Right ventricle myocardium inferior (tissue), 1 donor: Measurements from ENCODE around the gene GCN1. TPM values are rescaled to one million over a fixed set of nuclear protein-coding genes. Genes with fewer than 3 reads are reported as not detected.
"Not testable (repeated sequence)": the region's sequence is repeated elsewhere in the genome, so short reads cannot be mapped to it uniquely, and the experiment has no call there.

Source experiments
- ATAC-seq: fragments of 200-7000 bp; cut with Tn5 transposase; one replicate; pipeline ENCODE4 v1.9.1; 2020; ENCODE audit warnings: mild to moderate bottlenecking, moderate library complexity
- DNase-seq: peaks from one replicate; pipeline ENCODE4 v3.0.0; 2021; ENCODE audit errors: missing footprints
- intact Hi-C: fragments of 100-400 bp; cut with DNase I; formaldehyde crosslinking; loops from one replicate; pipeline ENCODE4 v1.11.0; 2022
- long read RNA-seq: library from polyadenylated mRNA; unstranded; transcript quantifications from one replicate; pipeline ENCODE4 v2.0.0, GENCODE V29; 2021
- total RNA-seq: library from RNA; stranded (reverse); fragmentation: NEBNext Ultra II Directional; extraction: Animal tissue kit (Norgen Biotek cat#: 25700); gene quantifications from one replicate; pipeline ENCODE4 v1.2.1, GENCODE V29; 2021
- donor health status: DM: no; HTN: yes; CAD: no; lungs with severe emphysema.

GCN1 gene, protein sequence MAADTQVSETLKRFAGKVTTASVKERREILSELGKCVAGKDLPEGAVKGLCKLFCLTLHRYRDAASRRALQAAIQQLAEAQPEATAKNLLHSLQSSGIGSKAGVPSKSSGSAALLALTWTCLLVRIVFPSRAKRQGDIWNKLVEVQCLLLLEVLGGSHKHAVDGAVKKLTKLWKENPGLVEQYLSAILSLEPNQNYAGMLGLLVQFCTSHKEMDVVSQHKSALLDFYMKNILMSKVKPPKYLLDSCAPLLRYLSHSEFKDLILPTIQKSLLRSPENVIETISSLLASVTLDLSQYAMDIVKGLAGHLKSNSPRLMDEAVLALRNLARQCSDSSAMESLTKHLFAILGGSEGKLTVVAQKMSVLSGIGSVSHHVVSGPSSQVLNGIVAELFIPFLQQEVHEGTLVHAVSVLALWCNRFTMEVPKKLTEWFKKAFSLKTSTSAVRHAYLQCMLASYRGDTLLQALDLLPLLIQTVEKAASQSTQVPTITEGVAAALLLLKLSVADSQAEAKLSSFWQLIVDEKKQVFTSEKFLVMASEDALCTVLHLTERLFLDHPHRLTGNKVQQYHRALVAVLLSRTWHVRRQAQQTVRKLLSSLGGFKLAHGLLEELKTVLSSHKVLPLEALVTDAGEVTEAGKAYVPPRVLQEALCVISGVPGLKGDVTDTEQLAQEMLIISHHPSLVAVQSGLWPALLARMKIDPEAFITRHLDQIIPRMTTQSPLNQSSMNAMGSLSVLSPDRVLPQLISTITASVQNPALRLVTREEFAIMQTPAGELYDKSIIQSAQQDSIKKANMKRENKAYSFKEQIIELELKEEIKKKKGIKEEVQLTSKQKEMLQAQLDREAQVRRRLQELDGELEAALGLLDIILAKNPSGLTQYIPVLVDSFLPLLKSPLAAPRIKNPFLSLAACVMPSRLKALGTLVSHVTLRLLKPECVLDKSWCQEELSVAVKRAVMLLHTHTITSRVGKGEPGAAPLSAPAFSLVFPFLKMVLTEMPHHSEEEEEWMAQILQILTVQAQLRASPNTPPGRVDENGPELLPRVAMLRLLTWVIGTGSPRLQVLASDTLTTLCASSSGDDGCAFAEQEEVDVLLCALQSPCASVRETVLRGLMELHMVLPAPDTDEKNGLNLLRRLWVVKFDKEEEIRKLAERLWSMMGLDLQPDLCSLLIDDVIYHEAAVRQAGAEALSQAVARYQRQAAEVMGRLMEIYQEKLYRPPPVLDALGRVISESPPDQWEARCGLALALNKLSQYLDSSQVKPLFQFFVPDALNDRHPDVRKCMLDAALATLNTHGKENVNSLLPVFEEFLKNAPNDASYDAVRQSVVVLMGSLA (N-terminal part only)
- 35.7 TPM for total RNA-seq
- long read RNA-seq, full-length matches to known transcripts: 1 of 32 reads
- long read RNA-seq, partial matches to known transcripts: 28 of 32 reads
- long read RNA-seq, other reads (novel, unspliced or antisense): 3 of 32 reads

DNA sequence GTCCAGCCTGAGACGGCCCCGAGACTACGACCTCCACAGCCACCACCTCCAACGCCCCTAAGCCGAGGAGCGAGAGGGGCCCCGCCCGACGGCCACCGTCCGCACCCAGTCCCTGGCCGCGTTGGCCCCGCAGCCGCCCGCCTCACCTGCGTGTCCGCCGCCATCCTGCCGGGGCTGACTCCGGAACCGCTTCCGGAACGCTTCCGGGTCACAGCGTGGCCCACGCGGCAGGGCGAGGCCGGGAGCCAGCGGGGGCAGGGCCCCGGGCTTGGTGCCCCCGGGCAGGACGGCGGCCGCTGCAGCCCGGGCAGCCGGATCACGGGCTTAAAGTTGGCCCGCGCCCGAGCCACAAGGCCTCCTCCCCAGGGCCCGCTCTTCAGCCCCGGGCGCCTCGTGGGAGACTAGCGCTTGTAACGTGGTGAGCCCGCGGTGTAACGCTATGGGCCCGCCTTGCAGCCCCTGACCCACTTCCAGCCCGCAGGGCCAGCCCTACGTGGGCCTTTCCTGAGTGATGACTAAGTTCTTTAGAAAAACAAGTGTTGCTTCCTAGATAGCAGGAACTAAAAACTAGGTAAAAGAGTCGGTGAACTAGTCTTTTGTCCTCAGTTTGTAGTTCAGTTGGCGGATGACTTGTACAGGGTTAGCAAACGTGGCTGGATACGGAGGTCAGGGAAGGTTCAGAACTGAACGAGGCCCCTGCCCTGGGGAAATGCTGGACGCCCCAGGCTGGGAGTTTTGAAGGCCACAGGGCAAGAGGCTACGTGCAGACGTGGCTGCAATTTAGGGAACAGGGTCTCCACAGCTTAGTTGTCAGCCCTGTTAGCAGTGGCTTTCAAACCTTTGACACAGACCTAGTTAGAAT, at the start of gene GCN1:
Gene GCN1, minus strand, starts transcription at position 182 of the 862 bp plus-strand sequence. Its CDS starts 18 bp downstream, at position 164.
- intact Hi-C loops: no loop called here
- ATAC-seq (peak; percentile 93), DNase-seq (peak; percentile 89)

DNA sequence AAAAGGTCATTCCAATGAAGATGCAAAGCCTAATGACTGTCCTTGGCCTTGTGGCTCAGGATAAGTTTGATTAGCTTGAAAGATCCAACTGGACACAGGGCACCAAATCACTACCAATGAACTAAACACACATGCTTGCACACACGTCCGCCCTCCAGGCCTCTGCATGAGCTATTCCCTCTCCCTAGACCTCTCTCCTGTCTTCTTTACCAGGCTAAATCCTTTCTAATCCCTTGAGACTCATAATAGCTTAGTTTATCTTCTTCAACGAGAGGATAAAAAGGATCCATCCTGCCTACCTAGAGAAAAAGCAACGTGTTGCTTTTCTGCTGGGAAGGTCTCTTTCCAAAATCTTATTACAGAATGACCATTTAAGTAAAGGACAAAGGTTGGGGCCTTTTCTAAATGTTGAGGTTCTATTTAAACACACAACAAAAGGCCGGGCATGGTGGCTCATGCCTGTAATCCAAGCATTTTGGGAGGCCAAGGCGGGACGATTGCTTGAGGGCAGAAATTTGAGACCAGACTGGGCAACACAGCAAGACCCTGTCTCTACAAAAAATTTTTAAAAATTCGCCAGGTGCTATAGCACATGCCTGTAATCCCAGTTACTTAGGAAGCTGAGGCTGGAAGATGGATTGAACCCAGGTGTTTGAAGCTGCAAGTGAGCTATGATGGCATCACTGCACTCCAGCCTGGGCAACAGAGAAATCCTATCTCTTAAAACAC, 48.6 kb upstream of the GCN1 start:
- DNase-seq (no peak), ATAC-seq (no peak)
- intact Hi-C loops: no loop called here

DNA sequence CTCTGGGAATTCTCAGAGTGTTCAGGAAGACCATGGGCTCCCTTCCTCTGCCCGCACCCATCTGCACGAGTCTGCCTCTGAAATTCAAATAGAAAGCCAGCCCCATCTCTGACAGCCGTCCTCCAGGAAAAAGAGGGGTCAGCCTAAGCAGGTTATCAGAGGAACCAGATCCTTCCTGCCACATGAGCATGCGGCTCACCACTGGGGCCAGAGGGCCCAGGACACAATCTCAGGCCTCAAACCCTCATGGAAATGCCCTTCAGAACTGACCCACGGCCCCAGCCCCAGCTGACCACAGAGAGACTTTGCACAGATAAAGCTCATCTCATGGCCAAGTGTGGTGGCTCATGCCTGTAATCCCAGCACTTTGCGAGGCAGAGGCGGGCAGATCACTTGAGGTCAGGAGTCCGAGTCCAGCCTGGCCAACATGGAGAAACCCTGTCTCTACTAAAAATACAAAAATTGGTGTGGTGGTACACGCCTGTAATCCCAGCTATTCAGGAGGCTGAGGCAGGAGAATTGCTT, 47.8 kb upstream of the GCN1 start:
- intact Hi-C loops: no loop called here
- DNase-seq (no peak), ATAC-seq (peak; percentile 24)

DNA sequence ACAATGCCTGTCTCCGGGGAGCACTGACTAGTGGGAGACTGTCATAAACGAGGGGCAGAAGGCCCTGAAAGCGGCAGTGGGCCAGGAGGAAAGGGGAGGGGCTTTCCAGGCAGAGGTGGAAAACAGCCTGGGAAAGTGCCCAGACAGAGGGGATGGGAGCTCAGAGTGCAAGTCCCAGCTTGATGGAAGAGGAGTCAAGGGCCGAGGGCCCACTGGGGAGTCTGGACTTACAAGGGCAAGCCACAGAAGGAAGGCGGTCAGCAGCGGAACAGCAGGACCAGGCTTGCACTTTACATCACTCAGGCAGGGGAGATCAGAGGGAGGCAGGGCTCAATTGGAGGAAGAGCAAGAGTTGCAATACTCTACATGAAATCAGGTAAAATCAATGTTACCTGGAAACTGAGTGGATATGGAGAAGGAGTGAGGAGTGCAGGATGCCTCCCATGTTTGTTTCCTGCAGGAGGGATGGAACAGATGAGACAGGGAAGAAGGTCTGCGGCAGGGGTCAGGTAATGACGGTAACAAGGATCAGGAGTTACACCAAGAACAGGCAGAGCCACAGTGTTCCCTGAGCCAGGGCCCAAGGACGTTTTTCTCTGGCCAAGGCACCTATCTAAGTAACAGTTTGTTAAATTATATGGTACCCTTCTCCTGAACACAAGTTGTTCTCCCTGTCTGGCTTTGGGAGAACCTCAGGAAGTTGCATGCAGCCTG, 47.2 kb upstream of the GCN1 start:
- peak; percentile 65 for DNase-seq
- intact Hi-C loops: no loop called here
- no peak for ATAC-seq

DNA sequence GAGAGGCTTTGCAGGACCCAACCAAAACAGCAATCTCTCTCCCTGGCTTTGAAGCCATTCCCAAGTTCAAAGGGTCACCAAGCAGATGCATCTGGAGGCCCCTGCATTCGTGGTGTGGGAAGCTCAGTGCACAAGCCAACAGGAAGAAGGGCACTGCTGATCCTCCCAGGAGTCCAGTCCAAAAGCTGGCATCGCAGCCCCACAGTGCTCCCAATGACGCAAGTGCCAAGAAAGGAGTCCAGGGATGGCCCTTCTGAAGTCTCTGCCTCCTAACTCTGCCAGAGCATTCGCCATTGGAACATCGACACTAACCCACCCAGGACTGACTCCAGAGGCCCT, 45.9 kb upstream of the GCN1 start:
- no peak for ATAC-seq
- intact Hi-C loops: no loop called here
- peak; percentile 67 for DNase-seq

DNA sequence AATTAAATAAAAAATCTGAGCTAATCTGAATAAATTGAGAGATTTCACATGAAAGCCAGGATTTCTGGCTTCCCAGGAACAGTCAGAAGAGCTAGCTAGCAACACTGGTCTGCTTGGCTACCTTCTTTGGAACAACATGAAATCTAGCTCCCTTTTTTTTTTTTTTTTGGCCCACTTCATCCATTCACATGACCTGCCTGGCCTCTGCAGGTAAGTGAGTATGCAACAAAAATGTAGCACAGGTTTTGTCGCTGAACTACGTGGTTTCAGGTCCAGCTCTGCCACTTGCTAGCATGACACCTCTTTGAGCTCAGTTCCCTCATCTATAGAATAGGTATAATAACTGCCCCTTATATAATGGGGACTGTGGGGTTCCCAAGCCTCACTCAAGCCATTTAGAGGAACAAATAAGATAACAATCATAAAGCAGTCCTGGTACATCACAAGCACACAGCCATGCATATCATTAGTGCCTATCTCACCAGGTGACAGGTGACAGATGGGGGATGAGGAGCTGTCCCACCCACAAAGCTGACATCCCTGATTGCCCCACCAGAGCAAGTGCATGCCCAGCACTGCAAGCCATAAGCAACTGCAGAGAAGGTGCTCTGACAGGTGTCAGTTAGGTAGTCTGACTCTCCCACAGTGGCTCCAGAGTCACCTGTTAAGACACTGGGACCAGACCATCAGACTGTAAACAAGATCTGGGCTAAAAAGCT, 45.4 kb upstream of the GCN1 start:
- ATAC-seq: no peak
- no peak for DNase-seq
- intact Hi-C loops: no loop called here

DNA sequence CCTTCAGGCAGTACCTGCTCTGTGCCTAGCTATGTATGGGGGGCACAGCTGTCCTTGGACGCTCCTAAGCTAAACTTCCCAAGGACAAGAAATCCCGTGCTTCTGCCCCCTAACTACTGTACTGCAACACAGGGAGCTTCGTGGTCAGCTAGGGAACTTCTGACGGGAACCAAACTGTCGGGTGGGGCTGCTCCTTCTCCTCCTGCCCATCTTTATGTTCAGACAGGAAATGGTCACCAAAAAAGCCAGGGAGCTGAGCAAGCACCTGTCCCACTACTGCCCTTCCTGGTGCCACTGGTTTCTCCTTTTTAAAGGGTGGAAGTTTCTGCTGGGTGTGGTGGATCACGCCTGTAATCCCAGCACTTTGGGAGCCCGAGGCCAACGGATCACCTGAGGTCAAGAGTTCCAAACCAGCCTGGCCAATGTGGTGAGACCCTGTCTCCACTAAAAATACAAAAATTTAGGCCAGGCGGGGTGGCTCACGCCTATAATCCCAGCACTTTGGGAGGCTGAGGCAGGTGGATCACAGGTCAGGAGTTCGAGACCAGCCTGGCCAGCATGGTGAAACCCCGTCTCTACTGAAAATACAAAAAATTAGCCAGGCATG, 44.4 kb upstream of the GCN1 start:
- intact Hi-C loops: no loop called here
- DNase-seq (no peak), ATAC-seq (no peak)

DNA sequence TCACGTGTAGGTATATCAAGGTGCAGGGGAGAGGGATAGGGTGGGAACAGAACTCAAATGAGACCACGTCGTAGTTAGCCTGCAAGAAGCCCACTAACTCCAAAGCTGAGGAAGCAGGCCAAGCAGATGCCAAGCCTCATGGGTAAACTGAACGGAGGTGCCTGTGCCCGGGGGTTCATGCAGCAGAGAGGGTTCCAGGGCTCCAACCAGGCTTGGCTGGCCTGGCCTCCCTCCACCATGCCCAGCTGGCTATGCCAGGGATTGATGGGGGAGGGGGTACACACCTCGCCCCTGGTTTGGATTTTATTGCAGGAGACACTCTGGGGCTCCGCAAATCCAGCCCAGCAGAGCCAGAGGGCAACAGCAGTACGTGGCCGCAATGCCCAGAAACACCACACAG, 43.7 kb upstream of the GCN1 start:
- intact Hi-C loops: no loop called here
- ATAC-seq: no peak
- no peak for DNase-seq

DNA sequence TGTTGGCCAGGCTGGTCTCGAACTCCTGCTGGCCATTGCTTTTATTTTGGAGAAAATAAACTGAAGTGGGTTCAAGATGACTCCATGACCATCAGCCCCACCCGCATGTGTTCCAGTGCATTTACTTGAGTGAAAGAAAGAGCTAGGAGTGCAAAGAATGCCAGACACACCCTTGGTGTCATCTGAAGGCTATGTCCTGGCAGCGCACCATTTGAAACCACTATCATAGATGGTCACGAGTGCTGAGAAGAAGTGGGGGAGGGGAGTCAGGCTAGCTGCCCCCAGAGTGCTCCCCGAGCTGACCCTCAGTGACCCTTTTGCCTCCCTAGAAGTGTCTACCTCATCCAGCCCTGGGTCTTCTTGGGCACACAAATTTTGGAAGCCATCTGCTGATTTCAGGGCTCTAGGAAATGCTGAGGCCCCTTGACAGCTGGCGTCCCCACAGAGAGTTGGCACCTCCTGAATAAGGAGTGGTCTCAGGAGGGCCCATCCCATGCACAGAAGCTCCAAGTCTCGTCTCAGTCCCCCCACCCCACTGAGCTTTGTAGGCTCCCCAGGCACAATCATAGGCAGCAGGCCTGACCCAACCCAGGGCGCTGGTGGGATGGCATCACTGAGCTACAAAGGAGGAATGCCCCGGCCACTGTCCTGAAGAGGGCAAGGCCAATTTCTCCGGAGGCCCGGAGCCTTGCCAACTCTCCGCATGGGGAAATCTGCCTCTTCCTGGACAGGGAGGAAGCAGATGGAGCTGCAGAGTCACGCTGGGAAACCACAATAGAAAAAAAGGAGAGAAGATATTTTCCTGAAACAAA, 43.1 kb upstream of the GCN1 start:
- intact Hi-C loops: no loop called here
- ATAC-seq (no peak), DNase-seq (peak; percentile 90)

DNA sequence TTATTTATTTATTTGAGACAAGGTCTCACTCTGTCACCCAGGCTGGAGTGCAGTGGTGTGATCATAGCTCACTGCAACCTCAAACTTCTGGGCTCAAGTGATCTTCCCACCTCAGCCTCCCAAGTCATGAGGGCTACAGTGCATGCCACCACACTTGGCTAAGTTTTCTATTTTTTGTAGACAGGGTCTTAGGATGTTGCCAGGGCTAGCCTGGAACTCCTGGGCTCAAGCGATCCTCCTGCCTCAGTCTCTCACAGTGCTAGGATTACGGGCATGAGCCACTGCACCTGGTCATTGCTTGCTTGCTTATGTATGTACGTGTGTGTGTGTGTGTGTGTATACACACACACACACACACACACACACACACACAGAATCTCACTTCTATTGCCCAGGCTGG, 42.3 kb upstream of the GCN1 start:
- intact Hi-C loops, ATAC-seq, DNase-seq: not testable (repeated sequence)

DNA sequence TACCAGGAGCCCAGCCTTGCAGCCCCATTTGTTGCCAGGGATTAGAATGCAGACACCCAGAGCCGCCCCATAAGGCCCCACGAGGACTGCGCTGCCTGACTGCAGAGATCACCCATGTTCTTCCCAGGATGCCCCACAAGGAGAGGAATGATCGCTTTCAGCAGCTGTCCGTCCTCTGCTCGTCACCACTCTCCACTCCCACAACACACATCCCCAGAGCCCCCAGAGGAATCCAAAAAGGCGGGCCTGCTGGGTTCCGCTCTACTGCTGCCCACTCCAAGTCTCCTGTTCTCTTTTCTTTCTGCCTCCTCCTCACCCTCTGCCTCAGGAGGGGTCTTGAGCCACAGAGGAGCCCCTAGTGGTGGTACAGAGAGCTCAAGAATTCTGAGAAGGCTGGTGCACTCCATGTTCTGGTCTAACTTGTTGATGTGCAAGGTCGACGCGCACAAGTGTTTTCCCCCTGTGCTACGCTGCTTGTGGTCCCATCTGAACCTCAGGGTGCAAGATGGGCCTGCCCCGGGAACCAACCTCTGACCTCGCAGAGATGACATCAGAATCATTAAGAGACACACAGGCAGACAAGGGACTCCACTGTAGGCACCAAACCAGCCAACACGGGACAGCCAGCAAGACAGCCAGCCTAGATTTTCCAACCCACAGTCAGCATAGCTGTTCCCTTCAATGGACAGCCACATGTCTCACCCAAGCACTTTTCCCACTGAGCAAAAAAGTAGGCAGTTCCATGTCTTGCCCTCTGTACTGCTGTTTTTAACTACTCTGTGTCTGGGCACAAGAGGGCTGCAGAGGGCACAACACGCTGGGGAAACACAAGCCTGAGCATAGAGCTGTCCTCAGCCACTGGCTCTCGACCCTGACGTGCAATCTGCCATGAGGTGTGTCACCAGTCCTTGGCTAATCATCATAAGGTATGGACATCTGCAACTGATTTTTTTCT, 41.1 kb upstream of the GCN1 start:
- DNase-seq (no peak), ATAC-seq (peak; percentile 0)
- intact Hi-C loops: no loop called here

DNA sequence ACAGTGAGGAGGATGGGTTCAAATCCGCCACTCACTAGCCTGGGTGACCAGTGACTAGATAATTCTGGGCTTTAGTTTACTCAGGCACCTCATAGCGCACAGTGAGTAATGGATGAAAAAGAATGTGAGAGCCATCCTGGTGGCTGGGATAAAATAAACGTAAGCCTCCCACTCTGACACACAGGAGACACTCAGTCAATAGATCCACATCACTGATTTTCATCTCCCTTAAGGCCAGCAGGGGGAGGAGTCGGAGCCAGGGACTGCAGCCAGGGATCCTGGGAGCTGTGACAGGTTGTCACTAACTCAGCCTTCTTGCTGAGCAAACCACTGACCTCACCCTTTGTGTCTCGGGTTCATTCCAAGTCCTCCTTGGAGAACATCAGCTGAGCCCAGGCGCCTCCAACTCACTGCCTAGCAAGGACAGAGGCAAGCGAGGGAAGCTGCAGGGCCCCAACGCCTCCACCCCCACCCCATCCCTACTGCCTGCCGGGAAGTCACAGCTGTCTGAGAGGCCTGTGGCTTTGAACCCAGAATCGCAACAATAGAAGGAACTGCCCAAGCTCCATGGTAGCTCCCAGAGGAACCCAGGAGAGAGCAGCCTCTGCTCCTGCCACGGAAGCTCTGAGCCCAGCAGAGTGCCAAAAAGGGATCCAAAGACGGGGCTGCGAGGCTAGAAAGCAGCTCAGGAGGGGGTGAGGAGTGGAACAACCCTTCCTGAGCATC, 40.3 kb upstream of the GCN1 start:
- intact Hi-C loops: no loop called here
- peak; percentile 85 for ATAC-seq
- DNase-seq: peak; percentile 91
